Dendritic cell treated with granulocyte-macrophage colony-stimulating factor and Interleukin-4, amounts not matched to agents 40 ng/mL and 50 ng/mL, for 4 days (primary cell): ENCODE measurements around the gene MARS1.
"Not testable (repeated sequence)": the region's sequence is repeated elsewhere in the genome, so short reads cannot be mapped to it uniquely, and the experiment has no call there.

Experiments used
- H3K27ac Mint-ChIP-seq: one replicate; pipeline ENCODE4 v1.8.0; 2022; ENCODE audit warnings: mild to moderate bottlenecking, mixed read lengths
- H3K27me3 Mint-ChIP-seq: one replicate; pipeline ENCODE4 v1.8.0; 2022; ENCODE audit warnings: mild to moderate bottlenecking, mixed read lengths
- H3K36me3 Mint-ChIP-seq: one replicate; pipeline ENCODE4 v1.8.0; 2022; ENCODE audit warnings: low read depth, mixed read lengths
- H3K4me1 Mint-ChIP-seq: one replicate; pipeline ENCODE4 v1.8.0; 2022; ENCODE audit warnings: low read depth, mixed read lengths
- H3K4me3 Mint-ChIP-seq: one replicate; pipeline ENCODE4 v1.8.0; 2022; ENCODE audit warnings: mild to moderate bottlenecking, moderate library complexity, mixed read lengths
- H3K9me3 Mint-ChIP-seq: one replicate; pipeline ENCODE4 v1.8.0; 2022; ENCODE audit warnings: mixed read lengths
- intact Hi-C: fragments of 100-400 bp; cut with micrococcal nuclease; formaldehyde crosslinking; loops from one replicate; pipeline ENCODE4 v1.15.0; 2022

MARS1 gene

GRCh38 chr12:57487597-57488401 lies at the start of gene MARS1:
Gene MARS1 (plus strand): TSS chr12:57488068. CDS start chr12:57488091, 23 bp downstream.
- no peaks in the 10 kb centered on the region for H3K27me3 Mint-ChIP-seq
- H3K27ac Mint-ChIP-seq, result peak within 1 kb of the TSS; percentile 91
- H3K4me1 Mint-ChIP-seq, result peaks cover 33% of the 10 kb centered on the region
- H3K9me3 Mint-ChIP-seq, result no peaks in the 10 kb centered on the region
- peak within 1 kb of the TSS; percentile 90 for H3K4me3 Mint-ChIP-seq
- intact Hi-C loops, result loop anchor here (1.0 kb wide), 3 partner anchors 9 to 60 kb away; partner anchors contain the start of genes DCTN2 and DDIT3
- peaks cover 51% of the 10 kb centered on the region for H3K36me3 Mint-ChIP-seq

GRCh38 chr12:57438400-57438799 lies 49.5 kb upstream of the MARS1 start:
- intact Hi-C loops, result no loop called here
- peaks cover 2% of the 10 kb centered on the region for H3K27me3 Mint-ChIP-seq
- no peaks in the 10 kb centered on the region for H3K36me3 Mint-ChIP-seq
- no peak overlapping the region for H3K27ac Mint-ChIP-seq
- H3K9me3 Mint-ChIP-seq, result no peaks in the 10 kb centered on the region
- no peak overlapping the region for H3K4me3 Mint-ChIP-seq
- H3K4me1 Mint-ChIP-seq, result peaks cover 12% of the 10 kb centered on the region

- H3K27ac Mint-ChIP-seq, result no peak overlapping the region
- no peaks in the 10 kb centered on the region for H3K9me3 Mint-ChIP-seq
- H3K27me3 Mint-ChIP-seq, result peaks cover 2% of the 10 kb centered on the region
- intact Hi-C loops, result no loop called here
- no peak overlapping the region for H3K4me3 Mint-ChIP-seq
- H3K36me3 Mint-ChIP-seq, result no peaks in the 10 kb centered on the region
- peaks cover 19% of the 10 kb centered on the region for H3K4me1 Mint-ChIP-seq
These were observed 48.1 kb upstream of the MARS1 start for GRCh38 chr12:57439762-57440266.

GRCh38 chr12:57441393-57441792 lies 46.5 kb upstream of the MARS1 start:
- H3K27me3 Mint-ChIP-seq, H3K4me3 Mint-ChIP-seq, H3K27ac Mint-ChIP-seq, H3K36me3 Mint-ChIP-seq, H3K9me3 Mint-ChIP-seq, intact Hi-C loops: not testable (repeated sequence)
- H3K4me1 Mint-ChIP-seq, result peaks cover 22% of the 10 kb centered on the region

GRCh38 chr12:57441846-57442427 lies 45.9 kb upstream of the MARS1 start:
- H3K9me3 Mint-ChIP-seq, result no peaks in the 10 kb centered on the region
- no peaks in the 10 kb centered on the region for H3K36me3 Mint-ChIP-seq
- peaks cover 22% of the 10 kb centered on the region for H3K4me1 Mint-ChIP-seq
- no peak overlapping the region for H3K4me3 Mint-ChIP-seq
- intact Hi-C loops, result no loop called here
- peaks cover 2% of the 10 kb centered on the region for H3K27me3 Mint-ChIP-seq
- no peak overlapping the region for H3K27ac Mint-ChIP-seq

- Mint-ChIP-seq H3K27ac (peak overlapping the region; percentile 69), H3K4me1 (peaks cover 22% of the 10 kb centered on the region)
- H3K9me3 Mint-ChIP-seq, H3K27me3 Mint-ChIP-seq, H3K4me3 Mint-ChIP-seq, intact Hi-C loops, H3K36me3 Mint-ChIP-seq: not testable (repeated sequence)
These were observed 43.5 kb upstream of the MARS1 start for GRCh38 chr12:57444337-57444736.

- Mint-ChIP-seq H3K4me3 (no peak overlapping the region), H3K4me1 (peaks cover 22% of the 10 kb centered on the region), H3K27me3 (peaks cover 2% of the 10 kb centered on the region), H3K27ac (peak overlapping the region; percentile 69), H3K9me3 (no peaks in the 10 kb centered on the region), H3K36me3 (no peaks in the 10 kb centered on the region)
- intact Hi-C loops, result no loop called here
These were observed 43.1 kb upstream of the MARS1 start for GRCh38 chr12:57444744-57445143.

- Mint-ChIP-seq H3K36me3 (no peaks in the 10 kb centered on the region), H3K4me1 (peaks cover 16% of the 10 kb centered on the region)
These were observed 41.4 kb upstream of the MARS1 start for GRCh38 chr12:57446292-57446960.

GRCh38 chr12:57448669-57449068 lies 39.2 kb upstream of the MARS1 start:
- Mint-ChIP-seq H3K36me3 (no peaks in the 10 kb centered on the region), H3K27ac (no peak overlapping the region), H3K9me3 (no peaks in the 10 kb centered on the region), H3K27me3 (no peaks in the 10 kb centered on the region), H3K4me3 (no peak overlapping the region), H3K4me1 (peaks cover 26% of the 10 kb centered on the region)
- intact Hi-C loops, result no loop called here

More at GRCh38 chr12:57446292-57446960, 41.4 kb upstream of the MARS1 start:
- Mint-ChIP-seq H3K27me3 (peaks cover 2% of the 10 kb centered on the region), H3K4me3 (no peak overlapping the region), H3K9me3 (no peaks in the 10 kb centered on the region), H3K27ac (no peak overlapping the region)
- intact Hi-C loops, result no loop called here

GRCh38 chr12:57449375-57449774 lies 38.5 kb upstream of the MARS1 start:
- no peaks in the 10 kb centered on the region for H3K36me3 Mint-ChIP-seq
- no peaks in the 10 kb centered on the region for H3K27me3 Mint-ChIP-seq
- H3K27ac Mint-ChIP-seq, result no peak overlapping the region
- peaks cover 24% of the 10 kb centered on the region for H3K4me1 Mint-ChIP-seq
- no peaks in the 10 kb centered on the region for H3K9me3 Mint-ChIP-seq
- intact Hi-C loops, result no loop called here
- H3K4me3 Mint-ChIP-seq, result no peak overlapping the region

GRCh38 chr12:57450057-57450456 lies 37.8 kb upstream of the MARS1 start:
- Mint-ChIP-seq H3K27ac (no peak overlapping the region), H3K9me3 (no peaks in the 10 kb centered on the region), H3K27me3 (peaks cover under 1% of the 10 kb centered on the region), H3K4me3 (no peak overlapping the region), H3K36me3 (no peaks in the 10 kb centered on the region), H3K4me1 (peaks cover 21% of the 10 kb centered on the region)
- intact Hi-C loops, result loop anchor here (5.0 kb wide), 1 partner anchor 188 kb away; no protein-coding TSS in a partner anchor

- no peaks in the 10 kb centered on the region for H3K36me3 Mint-ChIP-seq
- no peaks in the 10 kb centered on the region for H3K9me3 Mint-ChIP-seq
- H3K27me3 Mint-ChIP-seq, result peaks cover 13% of the 10 kb centered on the region
- peaks cover 23% of the 10 kb centered on the region for H3K4me1 Mint-ChIP-seq
- intact Hi-C loops, result loop anchor here (5.0 kb wide), 1 partner anchor 189 kb away; no protein-coding TSS in a partner anchor
- H3K4me3 Mint-ChIP-seq, result no peak overlapping the region
- H3K27ac Mint-ChIP-seq, result no peak overlapping the region
These were observed 36.6 kb upstream of the MARS1 start for GRCh38 chr12:57451233-57451778.

- Mint-ChIP-seq H3K27me3 (peaks cover 14% of the 10 kb centered on the region), H3K4me3 (no peak overlapping the region), H3K4me1 (peaks cover 23% of the 10 kb centered on the region), H3K36me3 (no peaks in the 10 kb centered on the region), H3K9me3 (no peaks in the 10 kb centered on the region), H3K27ac (no peak overlapping the region)
- intact Hi-C loops, result loop anchor here (2.0 to 5.0 kb wide), 2 partner anchors 146 to 190 kb away; no protein-coding TSS in a partner anchor
These were observed 35.5 kb upstream of the MARS1 start for GRCh38 chr12:57452181-57452936.
